RWPE2 (cell line): Measurements from ENCODE around the gene LSR.

Source experiments
- ATAC-seq: fragments of 200-7000 bp; cut with Tn5 transposase; 3 replicates; pipeline ENCODE4 v1.9.1; 2021; ENCODE audit warnings: low read depth
- DNase-seq: peaks from one replicate; pipeline ENCODE4 v3.0.0-alpha.2; 2020; ENCODE audit warnings: low spot score
- H3K27ac ChIP-seq: fragments of 450-650 bp; 2 replicates; pipeline ENCODE4 v1.5.1; 2017; ENCODE audit warnings: mild to moderate bottlenecking; ENCODE audit not compliant: poor library complexity, severe bottlenecking
- H3K27me3 ChIP-seq: fragments of 250-450 bp; sonication (Bioruptor Pico); 2 replicates; pipeline ENCODE4 v1.5.1; 2021; ENCODE audit warnings: mild to moderate bottlenecking, moderate library complexity; ENCODE audit not compliant: insufficient read depth, poor library complexity, severe bottlenecking
- H3K36me3 ChIP-seq: fragments of 250-450 bp; sonication (Bioruptor Pico); 2 replicates; pipeline ENCODE4 v1.5.1; 2020; ENCODE audit warnings: low read depth, mild to moderate bottlenecking, moderate library complexity
- H3K4me1 ChIP-seq: fragments of 250-450 bp; sonication (Bioruptor Pico); 2 replicates; pipeline ENCODE4 v1.5.1; 2021; ENCODE audit warnings: mild to moderate bottlenecking, moderate library complexity; ENCODE audit not compliant: insufficient read depth, poor library complexity, severe bottlenecking
- H3K4me3 ChIP-seq: fragments of 250-450 bp; sonication (Bioruptor Pico); 2 replicates; pipeline ENCODE4 v1.5.1; 2021; ENCODE audit warnings: mild to moderate bottlenecking, moderate library complexity; ENCODE audit not compliant: severe bottlenecking
- H3K9me3 ChIP-seq: fragments of 250-450 bp; sonication (Bioruptor Pico); 2 replicates; pipeline ENCODE4 v1.5.1; 2021; ENCODE audit warnings: mild to moderate bottlenecking, moderate library complexity; ENCODE audit not compliant: severe bottlenecking
- CTCF ChIP-seq: fragments of 450-650 bp; IDR thresholded peaks from one replicate; pipeline ENCODE4 v1.5.1; 2017; ENCODE audit warnings: mild to moderate bottlenecking, moderate library complexity; ENCODE audit not compliant: poor library complexity, severe bottlenecking

Gene LSR

GRCh38 chr19:35223862-35224505, 24.8 kb upstream of the LSR start:
- TF ChIP-seq CTCF, result no peak
- Histone ChIP-seq H3K36me3 (no peaks in the 10 kb centered on the region), H3K4me3 (no peak overlapping the region), H3K4me1 (no peaks in the 10 kb centered on the region), H3K9me3 (no peaks in the 10 kb centered on the region), H3K27ac (no peak overlapping the region), H3K27me3 (no peaks in the 10 kb centered on the region)
- no peak for ATAC-seq
- DNase-seq, result no peak

DNA sequence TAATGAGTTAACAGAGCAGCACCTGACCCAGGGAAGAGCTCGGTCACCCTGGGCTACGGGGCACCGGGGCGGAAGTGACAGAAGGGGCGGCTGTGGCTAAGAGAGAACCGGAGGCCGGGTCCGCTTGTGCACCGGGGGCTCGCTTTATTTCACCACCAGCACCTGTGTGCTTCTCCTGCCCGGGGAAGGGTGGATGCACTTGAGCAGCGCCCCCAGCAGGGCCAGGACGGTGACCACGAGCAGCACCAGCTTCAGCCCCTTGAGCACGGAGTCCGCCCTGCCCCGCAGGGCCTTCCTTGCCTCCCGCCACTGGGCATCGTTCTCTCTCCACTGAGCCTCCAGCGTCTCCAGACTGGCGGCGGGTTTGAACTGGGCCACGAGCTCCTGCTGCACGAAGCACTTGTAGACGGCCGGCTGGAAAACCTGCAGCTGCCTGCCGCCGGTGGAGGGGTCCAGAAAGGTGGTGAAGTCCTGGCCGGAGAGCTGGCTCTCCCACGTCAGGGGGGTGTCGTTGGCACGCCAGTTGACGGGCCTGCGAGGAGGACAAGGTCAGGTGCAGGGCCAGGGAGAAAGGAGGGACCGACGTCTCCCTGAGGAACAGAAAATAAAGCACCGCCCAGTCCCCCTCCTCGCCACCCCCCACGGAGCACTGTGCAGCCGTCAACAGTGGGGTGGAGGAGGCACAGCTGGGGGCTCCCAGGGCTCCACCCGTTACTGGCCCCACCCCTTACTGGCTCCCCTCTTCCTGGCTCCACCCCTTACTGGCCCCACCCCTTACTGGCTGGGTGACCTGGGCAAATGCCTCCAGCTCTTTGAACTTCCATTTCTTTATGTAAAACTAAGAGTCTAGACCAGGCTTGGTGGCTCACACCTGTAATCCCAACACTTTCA, 23.9 kb upstream of the LSR start:
- no peaks in the 10 kb centered on the region for H3K36me3 ChIP-seq
- no peaks in the 10 kb centered on the region for H3K27me3 ChIP-seq
- TF ChIP-seq CTCF, result no peak
- H3K4me1 ChIP-seq, result no peaks in the 10 kb centered on the region
- no peak for ATAC-seq
- no peak overlapping the region for H3K4me3 ChIP-seq
- H3K9me3 ChIP-seq, result no peaks in the 10 kb centered on the region
- no peak overlapping the region for H3K27ac ChIP-seq
- DNase-seq, result no peak

DNA sequence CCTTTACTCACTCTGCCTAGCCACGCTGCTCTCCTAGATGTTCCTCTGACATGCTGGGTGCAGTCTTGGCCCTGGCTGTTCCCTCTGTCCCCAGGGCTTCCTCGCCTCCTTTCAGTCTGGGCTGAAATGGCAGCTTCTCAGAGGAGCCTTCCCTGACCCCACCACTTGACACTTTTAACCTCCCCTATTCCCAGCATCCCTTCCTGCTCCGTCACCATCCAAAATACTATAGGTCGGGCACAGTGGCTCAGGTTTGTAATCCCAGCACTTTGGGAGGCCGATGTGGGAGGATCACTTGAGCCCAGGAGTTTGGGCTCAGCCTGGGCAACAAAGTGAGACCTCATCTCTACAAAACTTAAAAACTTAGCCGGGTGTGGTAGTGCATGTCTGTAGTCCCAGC, 22.9 kb upstream of the LSR start:
- no peak for DNase-seq
- TF ChIP-seq CTCF, result no peak

GRCh38 chr19:35226748-35227147, 22.1 kb upstream of the LSR start:
- H3K9me3 ChIP-seq, result no peaks in the 10 kb centered on the region
- DNase-seq, result no peak
- no peaks in the 10 kb centered on the region for H3K36me3 ChIP-seq

More for the DNA sequence above, 22.9 kb upstream of the LSR start:
- Histone ChIP-seq H3K4me3 (no peak overlapping the region), H3K9me3 (no peaks in the 10 kb centered on the region), H3K27ac (no peak overlapping the region), H3K4me1 (no peaks in the 10 kb centered on the region), H3K27me3 (peaks cover 2% of the 10 kb centered on the region), H3K36me3 (no peaks in the 10 kb centered on the region)
- ATAC-seq, result no peak

More at GRCh38 chr19:35226748-35227147, 22.1 kb upstream of the LSR start:
- Histone ChIP-seq H3K27ac (no peak overlapping the region), H3K4me3 (no peak overlapping the region), H3K27me3 (peaks cover 2% of the 10 kb centered on the region), H3K4me1 (no peaks in the 10 kb centered on the region)
- TF ChIP-seq CTCF, result no peak
- no peak for ATAC-seq
